Activated B cell treated with CpG ODN at 0.5 μM for 24 hours (primary cell): ENCODE results near the gene ZNF23. TPM values are rescaled to one million over a fixed set of nuclear protein-coding genes. Genes with fewer than 3 reads are reported as not detected.

ENCODE experiments used
- ATAC-seq: fragments of 200-7000 bp; cut with Tn5 transposase; one replicate; pipeline ENCODE4 v1.10.0; 2021; ENCODE audit warnings: low read depth, mild to moderate bottlenecking, moderate library complexity
- CTCF ChIA-PET: fragments of 350-600 bp; sonication (Branson Sonifier 250); formaldehyde crosslinking; loops from one replicate; lab custom pipeline; 2021; ENCODE audit warnings: antibody characterized with exemption; lab: Charles Lee
- POLR2A ChIA-PET: fragments of 350-600 bp; sonication (Branson Sonifier 250); formaldehyde crosslinking; loops from one replicate; lab custom pipeline; 2021; ENCODE audit warnings: antibody characterized with exemption; lab: Charles Lee
- DNase-seq: peaks from one replicate; pipeline ENCODE4 v3.0.0; 2022
- H3K27ac Mint-ChIP-seq: one replicate; pipeline ENCODE4 v1.8.0; 2020; ENCODE audit warnings: mixed read lengths
- H3K27me3 Mint-ChIP-seq: one replicate; pipeline ENCODE4 v1.8.0; 2021; ENCODE audit warnings: mixed read lengths
- H3K36me3 Mint-ChIP-seq: one replicate; pipeline ENCODE4 v1.8.0; 2021; ENCODE audit warnings: low read depth, mixed read lengths
- H3K4me1 Mint-ChIP-seq: one replicate; pipeline ENCODE4 v1.8.0; 2021; ENCODE audit warnings: mixed read lengths
- H3K4me3 Mint-ChIP-seq: one replicate; pipeline ENCODE4 v1.8.0; 2020; ENCODE audit warnings: mild to moderate bottlenecking, mixed read lengths
- H3K9me3 Mint-ChIP-seq: one replicate; pipeline ENCODE4 v1.8.0; 2020; ENCODE audit warnings: mixed read lengths
- intact Hi-C: fragments of 100-400 bp; cut with micrococcal nuclease; formaldehyde crosslinking; loops from one replicate; pipeline ENCODE4 v1.15.1; 2024
- total RNA-seq: library from RNA; stranded (reverse); gene quantifications from 2 replicates; pipeline ENCODE4 v1.2.3, GENCODE V29; 2022
- TF ChIP-seq, protein P1 (sequence below): fragments of 200-600 bp; IDR thresholded peaks from one replicate; pipeline ENCODE4 v1.8.0; 2022; ENCODE audit warnings: antibody characterized with exemption, mild to moderate bottlenecking

The ZNF23 gene
- total RNA-seq, 1 donor from 2014 or later: 13.3 TPM

DNA sequence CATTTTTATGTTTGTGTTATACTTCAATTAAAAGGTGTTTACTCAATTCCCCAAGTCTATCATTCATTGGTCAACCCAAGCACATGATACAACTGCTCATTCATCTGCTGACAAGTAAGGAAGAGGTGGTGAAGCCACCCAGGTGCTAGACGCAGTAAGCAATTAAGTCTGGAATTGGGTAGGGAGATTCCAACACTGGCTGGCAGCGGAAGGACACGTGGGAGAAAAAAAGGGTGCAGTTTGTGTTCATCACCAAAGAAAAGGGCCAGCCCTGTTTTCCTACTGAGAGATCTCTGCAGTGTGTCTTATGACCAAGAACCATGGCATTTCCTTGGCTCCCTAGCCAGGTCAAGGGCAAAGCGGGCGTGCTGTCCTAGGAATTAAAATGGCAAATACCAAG, 11.8 kb upstream of the ZNF23 start:
- no peak overlapping the region for H3K4me3 Mint-ChIP-seq
- ChIA-PET POLR2A (no interaction called here), CTCF (interaction anchor here (1.5 kb wide), 1 partner anchor 26 kb away, joined by 3 read pairs; no protein-coding TSS in a partner anchor)
- H3K9me3 Mint-ChIP-seq: no peaks in the 10 kb centered on the region
- ATAC-seq (no peak), DNase-seq (no peak)
- no peaks in the 10 kb centered on the region for H3K27me3 Mint-ChIP-seq
- TF ChIP-seq, protein P1, sequence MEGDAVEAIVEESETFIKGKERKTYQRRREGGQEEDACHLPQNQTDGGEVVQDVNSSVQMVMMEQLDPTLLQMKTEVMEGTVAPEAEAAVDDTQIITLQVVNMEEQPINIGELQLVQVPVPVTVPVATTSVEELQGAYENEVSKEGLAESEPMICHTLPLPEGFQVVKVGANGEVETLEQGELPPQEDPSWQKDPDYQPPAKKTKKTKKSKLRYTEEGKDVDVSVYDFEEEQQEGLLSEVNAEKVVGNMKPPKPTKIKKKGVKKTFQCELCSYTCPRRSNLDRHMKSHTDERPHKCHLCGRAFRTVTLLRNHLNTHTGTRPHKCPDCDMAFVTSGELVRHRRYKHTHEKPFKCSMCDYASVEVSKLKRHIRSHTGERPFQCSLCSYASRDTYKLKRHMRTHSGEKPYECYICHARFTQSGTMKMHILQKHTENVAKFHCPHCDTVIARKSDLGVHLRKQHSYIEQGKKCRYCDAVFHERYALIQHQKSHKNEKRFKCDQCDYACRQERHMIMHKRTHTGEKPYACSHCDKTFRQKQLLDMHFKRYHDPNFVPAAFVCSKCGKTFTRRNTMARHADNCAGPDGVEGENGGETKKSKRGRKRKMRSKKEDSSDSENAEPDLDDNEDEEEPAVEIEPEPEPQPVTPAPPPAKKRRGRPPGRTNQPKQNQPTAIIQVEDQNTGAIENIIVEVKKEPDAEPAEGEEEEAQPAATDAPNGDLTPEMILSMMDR: no peak
- intact Hi-C loops: no loop called here
- H3K36me3 Mint-ChIP-seq: peaks cover 64% of the 10 kb centered on the region
- no peak overlapping the region for H3K27ac Mint-ChIP-seq
- no peaks in the 10 kb centered on the region for H3K4me1 Mint-ChIP-seq

DNA sequence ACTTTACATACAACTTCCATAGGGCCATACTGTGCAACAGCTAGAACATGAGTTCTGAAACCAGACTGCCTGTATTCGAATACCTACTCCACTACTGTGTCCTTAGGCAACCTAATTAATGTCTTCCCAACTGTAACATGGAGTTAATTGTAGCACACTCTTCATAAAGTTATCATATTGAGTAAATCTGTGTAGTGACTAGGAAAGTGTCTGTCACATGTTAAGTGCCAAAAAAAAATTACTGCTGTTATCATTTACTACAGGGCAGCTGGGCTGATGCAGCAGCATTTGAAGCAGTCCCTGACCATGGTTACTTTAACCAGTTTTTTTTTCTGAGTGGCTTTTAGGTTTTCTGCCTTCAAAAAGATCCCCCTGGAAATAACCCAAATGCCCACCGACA, 10.9 kb upstream of the ZNF23 start:
- Mint-ChIP-seq H3K9me3 (no peaks in the 10 kb centered on the region), H3K27me3 (no peaks in the 10 kb centered on the region), H3K27ac (no peak overlapping the region), H3K4me3 (no peak overlapping the region), H3K4me1 (no peaks in the 10 kb centered on the region), H3K36me3 (peaks cover 57% of the 10 kb centered on the region)
- ATAC-seq (no peak), DNase-seq (no peak)
- TF ChIP-seq, protein P1: no peak
- CTCF ChIA-PET: interaction anchor here (1.5 kb wide), 1 partner anchor 27 kb away, joined by 3 read pairs; no protein-coding TSS in a partner anchor
- POLR2A ChIA-PET: no interaction called here
- intact Hi-C loops: no loop called here

DNA sequence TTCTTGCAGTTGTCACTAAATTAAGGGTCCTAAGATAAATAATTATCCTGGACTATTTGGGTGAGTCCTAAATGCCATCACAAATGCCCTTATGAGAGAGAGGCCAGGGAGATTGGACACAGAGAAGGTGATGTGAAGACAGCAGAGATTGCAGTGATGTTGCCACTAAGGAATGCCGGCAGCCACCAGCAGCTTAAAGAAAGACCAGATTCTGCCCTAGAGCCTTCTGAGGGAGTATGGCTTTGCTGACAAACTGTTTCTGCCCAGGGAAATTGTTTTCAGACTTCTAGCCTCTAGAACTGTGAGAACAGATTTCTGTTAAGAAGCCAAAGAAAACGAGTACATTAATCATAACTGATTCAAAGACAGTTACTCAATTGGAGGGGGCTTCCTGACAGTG, 10.0 kb upstream of the ZNF23 start:
- Mint-ChIP-seq H3K9me3 (no peaks in the 10 kb centered on the region), H3K27ac (no peak overlapping the region), H3K36me3 (peaks cover 50% of the 10 kb centered on the region), H3K4me1 (no peaks in the 10 kb centered on the region), H3K27me3 (no peaks in the 10 kb centered on the region), H3K4me3 (no peak overlapping the region)
- ChIA-PET CTCF (no interaction called here), POLR2A (no interaction called here)
- ATAC-seq (no peak), DNase-seq (no peak)
- TF ChIP-seq, protein P1: no peak
- intact Hi-C loops: no loop called here

DNA sequence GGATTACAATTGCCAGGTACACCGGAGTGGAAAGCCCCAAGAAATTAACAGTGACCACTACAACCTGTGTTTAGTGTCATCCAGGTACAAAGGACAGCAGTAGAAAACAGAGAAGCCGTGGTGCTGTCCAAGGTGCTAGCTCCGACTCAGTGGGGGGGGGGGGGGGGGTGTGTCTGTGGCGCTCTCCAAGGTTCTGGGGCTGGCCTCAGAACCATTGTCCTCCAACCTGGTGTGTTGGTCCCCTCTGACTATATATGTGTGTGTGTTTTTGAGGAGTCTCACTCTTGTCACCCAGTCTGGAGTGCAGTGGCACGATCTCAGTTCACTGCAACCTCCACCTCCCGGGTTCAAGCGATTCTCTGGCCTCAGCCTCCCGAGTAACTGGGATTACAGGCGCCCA, 5.8 kb upstream of the ZNF23 start:
- CTCF ChIA-PET: interaction anchor here (1.7 kb wide), 1 partner anchor 143 kb away, joined by 6 read pairs; no protein-coding TSS in a partner anchor
- H3K27ac Mint-ChIP-seq: no peak overlapping the region
- H3K4me3 Mint-ChIP-seq: no peak overlapping the region

DNA sequence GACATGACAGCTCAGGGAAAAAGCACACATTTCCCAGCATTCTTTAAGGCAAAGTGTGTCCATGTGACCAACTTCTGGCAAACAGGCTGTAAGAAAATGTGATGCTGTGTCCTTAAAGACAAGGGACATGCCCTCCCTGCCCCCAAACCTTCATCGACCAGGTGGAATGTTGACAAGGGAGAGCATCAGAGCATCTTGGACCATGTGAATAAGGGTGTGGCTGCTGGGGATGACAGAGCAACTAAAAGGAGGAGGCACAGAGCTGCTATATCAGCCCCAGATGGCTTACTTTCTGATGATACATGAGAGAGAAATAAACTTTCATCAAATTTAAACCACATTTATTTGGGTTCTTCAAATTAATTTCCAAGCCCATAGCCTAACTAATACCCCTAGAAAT, 2.2 kb upstream of the ZNF23 start:
- H3K36me3 Mint-ChIP-seq: peaks cover 6% of the 10 kb centered on the region
- H3K4me1 Mint-ChIP-seq: peaks cover 22% of the 10 kb centered on the region
- H3K9me3 Mint-ChIP-seq: no peaks in the 10 kb centered on the region
- H3K27ac Mint-ChIP-seq: no peak overlapping the region
- ChIA-PET POLR2A (interaction anchor here (3.8 kb wide), 1 partner anchor 20 kb away, joined by 94 read pairs; no protein-coding TSS in a partner anchor), CTCF (no interaction called here)
- TF ChIP-seq, protein P1: no peak
- ATAC-seq (no peak), DNase-seq (no peak)
- no peaks in the 10 kb centered on the region for H3K27me3 Mint-ChIP-seq
- intact Hi-C loops: loop anchor here (5.0 to 10.0 kb wide), 5 partner anchors 33 to 631 kb away; partner anchors contain the start of genes DHODH, DHX38, IST1 and PHLPP2
- no peak overlapping the region for H3K4me3 Mint-ChIP-seq

More for the DNA sequence above, 5.8 kb upstream of the ZNF23 start:
- TF ChIP-seq, protein P1: no peak
- no peak for DNase-seq
- Mint-ChIP-seq H3K36me3 (peaks cover 12% of the 10 kb centered on the region), H3K27me3 (no peaks in the 10 kb centered on the region), H3K9me3 (no peaks in the 10 kb centered on the region), H3K4me1 (peaks cover 3% of the 10 kb centered on the region)
- no peak for ATAC-seq
- POLR2A ChIA-PET: interaction anchor here (0.6 kb wide), 1 partner anchor 141 kb away, joined by 3 read pairs; no protein-coding TSS in a partner anchor
- intact Hi-C loops: loop anchor here (1.0 to 10.0 kb wide), 4 partner anchors 16 to 627 kb away; partner anchors contain the start of genes DHODH, DHX38, PHLPP2 and PKD1L3
